Dendritic cell treated with granulocyte-macrophage colony-stimulating factor and Interleukin-4, amounts not matched to agents 40 ng/mL and 50 ng/mL, for 4 days (primary cell): ENCODE results near the gene C8G.

Experiments used
- H3K27ac Mint-ChIP-seq: one replicate; pipeline ENCODE4 v1.8.0; 2022; ENCODE audit warnings: mild to moderate bottlenecking, mixed read lengths
- H3K27me3 Mint-ChIP-seq: one replicate; pipeline ENCODE4 v1.8.0; 2022; ENCODE audit warnings: mild to moderate bottlenecking, mixed read lengths
- H3K36me3 Mint-ChIP-seq: one replicate; pipeline ENCODE4 v1.8.0; 2022; ENCODE audit warnings: low read depth, mixed read lengths
- H3K4me1 Mint-ChIP-seq: one replicate; pipeline ENCODE4 v1.8.0; 2022; ENCODE audit warnings: low read depth, mixed read lengths
- H3K4me3 Mint-ChIP-seq: one replicate; pipeline ENCODE4 v1.8.0; 2022; ENCODE audit warnings: mild to moderate bottlenecking, moderate library complexity, mixed read lengths
- H3K9me3 Mint-ChIP-seq: one replicate; pipeline ENCODE4 v1.8.0; 2022; ENCODE audit warnings: mixed read lengths
- intact Hi-C: fragments of 100-400 bp; cut with micrococcal nuclease; formaldehyde crosslinking; loops from one replicate; pipeline ENCODE4 v1.15.0; 2022

Gene C8G

GRCh38 chr9:136910901-136911245 lies 34.2 kb upstream of the C8G start:
- Mint-ChIP-seq H3K4me1 (no peaks in the 10 kb centered on the region), H3K27me3 (no peaks in the 10 kb centered on the region), H3K4me3 (no peak overlapping the region), H3K36me3 (peaks cover 98% of the 10 kb centered on the region), H3K9me3 (no peaks in the 10 kb centered on the region), H3K27ac (no peak overlapping the region)
- intact Hi-C loops, result no loop called here

GRCh38 chr9:136913701-136914438 lies 31.2 kb upstream of the C8G start:
- Mint-ChIP-seq H3K4me1 (no peaks in the 10 kb centered on the region), H3K27me3 (no peaks in the 10 kb centered on the region), H3K36me3 (peaks cover 91% of the 10 kb centered on the region), H3K27ac (no peak overlapping the region), H3K4me3 (no peak overlapping the region), H3K9me3 (no peaks in the 10 kb centered on the region)
- intact Hi-C loops, result no loop called here

- Mint-ChIP-seq H3K36me3 (peaks cover 90% of the 10 kb centered on the region), H3K27me3 (no peaks in the 10 kb centered on the region), H3K9me3 (no peaks in the 10 kb centered on the region), H3K4me3 (no peak overlapping the region), H3K4me1 (no peaks in the 10 kb centered on the region), H3K27ac (no peak overlapping the region)
- intact Hi-C loops, result no loop called here
Observed at GRCh38 chr9:136915632-136916329, 29.3 kb upstream of the C8G start.

GRCh38 chr9:136916330-136917184 lies 28.5 kb upstream of the C8G start:
- Mint-ChIP-seq H3K36me3 (peaks cover 90% of the 10 kb centered on the region), H3K27me3 (no peaks in the 10 kb centered on the region), H3K4me3 (no peak overlapping the region), H3K4me1 (no peaks in the 10 kb centered on the region), H3K27ac (peak overlapping the region; percentile 31), H3K9me3 (no peaks in the 10 kb centered on the region)
- intact Hi-C loops, result no loop called here

GRCh38 chr9:136917902-136918301 lies 27.1 kb upstream of the C8G start:
- no peaks in the 10 kb centered on the region for H3K27me3 Mint-ChIP-seq
- intact Hi-C loops, result no loop called here

GRCh38 chr9:136920069-136920468 lies 25.0 kb upstream of the C8G start:
- no peak overlapping the region for H3K4me3 Mint-ChIP-seq
- no peaks in the 10 kb centered on the region for H3K27me3 Mint-ChIP-seq
- H3K9me3 Mint-ChIP-seq, result no peaks in the 10 kb centered on the region
- H3K4me1 Mint-ChIP-seq, result no peaks in the 10 kb centered on the region
- H3K36me3 Mint-ChIP-seq, result peaks cover 92% of the 10 kb centered on the region
- H3K27ac Mint-ChIP-seq, result no peak overlapping the region
- intact Hi-C loops, result no loop called here

More at GRCh38 chr9:136917902-136918301, 27.1 kb upstream of the C8G start:
- Mint-ChIP-seq H3K36me3 (peaks cover 90% of the 10 kb centered on the region), H3K27ac (no peak overlapping the region), H3K9me3 (no peaks in the 10 kb centered on the region), H3K4me1 (no peaks in the 10 kb centered on the region), H3K4me3 (no peak overlapping the region)

GRCh38 chr9:136920734-136921231 lies 24.3 kb upstream of the C8G start:
- H3K27ac Mint-ChIP-seq, result no peak overlapping the region
- no peaks in the 10 kb centered on the region for H3K27me3 Mint-ChIP-seq
- intact Hi-C loops, result no loop called here
- H3K9me3 Mint-ChIP-seq, result no peaks in the 10 kb centered on the region
- no peak overlapping the region for H3K4me3 Mint-ChIP-seq
- H3K4me1 Mint-ChIP-seq, result no peaks in the 10 kb centered on the region
- H3K36me3 Mint-ChIP-seq, result peaks cover 92% of the 10 kb centered on the region

GRCh38 chr9:136921307-136921706 lies 23.7 kb upstream of the C8G start:
- no peaks in the 10 kb centered on the region for H3K9me3 Mint-ChIP-seq
- intact Hi-C loops, result no loop called here
- H3K4me3 Mint-ChIP-seq, result no peak overlapping the region
- no peaks in the 10 kb centered on the region for H3K27me3 Mint-ChIP-seq
- H3K36me3 Mint-ChIP-seq, result peaks cover 92% of the 10 kb centered on the region
- no peak overlapping the region for H3K27ac Mint-ChIP-seq
- H3K4me1 Mint-ChIP-seq, result no peaks in the 10 kb centered on the region

- H3K27ac Mint-ChIP-seq, result no peak overlapping the region
- no peaks in the 10 kb centered on the region for H3K27me3 Mint-ChIP-seq
- no peaks in the 10 kb centered on the region for H3K4me1 Mint-ChIP-seq
- intact Hi-C loops, result no loop called here
- no peak overlapping the region for H3K4me3 Mint-ChIP-seq
- peaks cover 92% of the 10 kb centered on the region for H3K36me3 Mint-ChIP-seq
- H3K9me3 Mint-ChIP-seq, result no peaks in the 10 kb centered on the region
Observed at GRCh38 chr9:136921718-136922117, 23.3 kb upstream of the C8G start.

- intact Hi-C loops, result no loop called here
- no peaks in the 10 kb centered on the region for H3K27me3 Mint-ChIP-seq
- H3K27ac Mint-ChIP-seq, result no peak overlapping the region
- H3K4me3 Mint-ChIP-seq, result no peak overlapping the region
- no peaks in the 10 kb centered on the region for H3K9me3 Mint-ChIP-seq
- H3K36me3 Mint-ChIP-seq, result peaks cover 92% of the 10 kb centered on the region
- H3K4me1 Mint-ChIP-seq, result peaks cover under 1% of the 10 kb centered on the region
Observed at GRCh38 chr9:136922540-136922939, 22.5 kb upstream of the C8G start.

GRCh38 chr9:136923881-136924280 lies 21.2 kb upstream of the C8G start:
- intact Hi-C loops, result no loop called here
- no peak overlapping the region for H3K27ac Mint-ChIP-seq
- H3K27me3 Mint-ChIP-seq, result no peaks in the 10 kb centered on the region
- H3K4me3 Mint-ChIP-seq, result no peak overlapping the region
- peaks cover 94% of the 10 kb centered on the region for H3K36me3 Mint-ChIP-seq
- H3K9me3 Mint-ChIP-seq, result no peaks in the 10 kb centered on the region
- H3K4me1 Mint-ChIP-seq, result peaks cover 14% of the 10 kb centered on the region

GRCh38 chr9:136925414-136926153 lies 19.5 kb upstream of the C8G start:
- Mint-ChIP-seq H3K27me3 (no peaks in the 10 kb centered on the region), H3K36me3 (peaks cover 86% of the 10 kb centered on the region), H3K4me3 (no peak overlapping the region), H3K4me1 (peaks cover 16% of the 10 kb centered on the region), H3K9me3 (no peaks in the 10 kb centered on the region), H3K27ac (no peak overlapping the region)
- intact Hi-C loops, result no loop called here

- H3K27ac Mint-ChIP-seq, result no peak overlapping the region
- peaks cover 79% of the 10 kb centered on the region for H3K36me3 Mint-ChIP-seq
- no peaks in the 10 kb centered on the region for H3K27me3 Mint-ChIP-seq
- no peaks in the 10 kb centered on the region for H3K9me3 Mint-ChIP-seq
- H3K4me1 Mint-ChIP-seq, result peaks cover 16% of the 10 kb centered on the region
- no peak overlapping the region for H3K4me3 Mint-ChIP-seq
- intact Hi-C loops, result no loop called here
Observed at GRCh38 chr9:136926154-136926704, 18.8 kb upstream of the C8G start.
